HG03108 (cell line): ENCODE measurements around the gene COLEC11.
A peak's percentile ranks its signal among the peaks of the same experiment; 100 is the strongest.

Experiments
- ATAC-seq: cut with Tn5 transposase; IDR thresholded peaks from one replicate; pipeline ENCODE4 v1.9.1; 2021; ENCODE audit warnings: moderate library complexity; ENCODE audit not compliant: unreplicated experiment

The COLEC11 gene

GRCh38 chr2:3584608-3585260 is 10.2 kb upstream of the COLEC11 start:
- ATAC-seq = no peak

- ATAC-seq = no peak
These were observed 9.4 kb upstream of the COLEC11 start for GRCh38 chr2:3585261-3586109.

GRCh38 chr2:3586220-3586619 is 8.7 kb upstream of the COLEC11 start:
- ATAC-seq = no peak

- ATAC-seq = no peak
These were observed 7.9 kb upstream of the COLEC11 start for GRCh38 chr2:3587021-3587420.

GRCh38 chr2:3587432-3587831 is 7.5 kb upstream of the COLEC11 start:
- ATAC-seq = no peak

GRCh38 chr2:3588084-3588483 is 6.8 kb upstream of the COLEC11 start:
- no peak for ATAC-seq

GRCh38 chr2:3589086-3589485 is 5.8 kb upstream of the COLEC11 start:
- no peak for ATAC-seq

GRCh38 chr2:3595404-3595803 is 492 bp downstream of the COLEC11 start:
- ATAC-seq = no peak

- peak; percentile 81 for ATAC-seq
These were observed 1.1 kb downstream of the COLEC11 start for GRCh38 chr2:3595985-3596384.

- no peak for ATAC-seq
These were observed 2.0 kb downstream of the COLEC11 start for GRCh38 chr2:3596901-3597417.

GRCh38 chr2:3597567-3597966 is 2.7 kb downstream of the COLEC11 start:
- peak; percentile 44 for ATAC-seq

GRCh38 chr2:3598197-3598910 is 3.4 kb downstream of the COLEC11 start:
- ATAC-seq = no peak

GRCh38 chr2:3598912-3599854 is 4.3 kb downstream of the COLEC11 start:
- no peak for ATAC-seq

- no peak for ATAC-seq
These were observed 5.4 kb downstream of the COLEC11 start for GRCh38 chr2:3600256-3600855.

- no peak for ATAC-seq
These were observed 6.8 kb downstream of the COLEC11 start for GRCh38 chr2:3601561-3602271.

- no peak for ATAC-seq
These were observed 7.8 kb downstream of the COLEC11 start for GRCh38 chr2:3602553-3603339.

GRCh38 chr2:3603536-3604206 is 8.8 kb downstream of the COLEC11 start:
- no peak for ATAC-seq
